COLO668 (cell line): ENCODE data around the gene CXorf49B.
"Not testable (repeated sequence)": the region's sequence is repeated elsewhere in the genome, so short reads cannot be mapped to it uniquely, and the experiment has no call there.

ENCODE experiments used
- DNase-seq: peaks from one replicate; lab custom pipeline; 2025; ENCODE audit not compliant: unreplicated experiment; lab: John Stamatoyannopoulos, UW

Gene CXorf49B

DNA sequence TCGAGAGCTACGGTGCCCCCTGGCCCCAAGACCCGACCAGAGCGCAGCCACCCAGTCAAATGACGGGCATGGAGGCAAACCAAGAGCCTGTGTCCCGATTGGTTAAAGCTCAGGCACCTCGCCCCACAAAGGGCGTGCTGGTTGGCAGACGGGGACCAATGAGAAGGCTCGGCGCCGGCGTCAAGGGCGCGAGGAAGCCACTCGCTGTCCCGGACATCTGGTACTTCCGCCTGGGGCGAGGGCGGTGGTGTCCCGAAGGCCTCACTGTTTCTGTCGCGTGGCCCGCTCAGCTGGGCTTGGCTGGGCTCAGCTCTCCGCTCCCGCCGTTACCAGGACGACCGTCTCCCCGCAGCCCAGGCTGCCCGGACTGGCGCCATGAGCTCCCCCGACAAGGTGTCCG, at the start of gene CXorf49B:
CXorf49B (plus strand) TSS at position 301 of the 400 bp plus-strand sequence; CDS start at position 376, 75 bp downstream.
- not testable (repeated sequence) for DNase-seq

DNA sequence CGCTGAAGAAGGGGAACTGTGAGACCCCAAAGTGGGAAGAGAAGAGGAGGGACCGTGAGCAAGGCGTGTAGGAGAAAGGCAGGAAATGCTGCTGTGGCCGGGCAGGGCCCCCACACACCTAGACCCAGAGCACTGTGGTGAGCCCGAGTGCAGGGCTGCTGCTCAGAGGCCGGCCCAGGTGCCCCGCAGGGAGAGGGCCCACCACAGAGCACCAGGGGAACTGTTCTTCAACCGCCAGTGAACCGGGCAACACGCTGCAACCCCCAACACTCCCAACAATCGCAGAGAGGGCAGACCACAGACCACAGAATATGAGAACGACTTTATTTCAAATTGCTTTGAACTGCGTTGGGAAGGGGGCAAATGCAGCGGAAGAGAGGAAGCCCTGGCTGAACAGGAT, 49.1 kb upstream of the CXorf49B start:
- not testable (repeated sequence) for DNase-seq

GRCh38 chrX:71715551-71715950, 47.6 kb upstream of the CXorf49B start:
- DNase-seq = not testable (repeated sequence)

DNA sequence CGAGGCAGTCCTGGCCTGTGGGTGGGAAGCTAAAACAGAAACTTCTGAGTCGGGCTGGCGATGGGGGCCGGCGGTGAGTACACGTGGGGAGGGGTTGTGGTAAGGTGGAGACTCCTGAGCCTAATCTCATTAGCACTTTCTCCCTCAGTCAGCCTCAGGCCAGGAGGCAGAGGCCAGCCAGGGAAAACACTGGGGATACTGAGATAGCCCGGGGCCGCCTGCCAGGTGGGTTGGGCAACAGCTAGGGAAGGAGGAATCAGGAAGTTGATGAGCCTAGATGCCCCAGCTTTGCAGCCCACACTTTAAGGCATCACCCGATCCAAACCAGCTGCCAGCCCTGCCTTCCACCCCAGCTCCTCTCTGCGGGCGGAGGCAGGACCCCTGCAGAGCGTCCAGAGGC, 46.8 kb upstream of the CXorf49B start:
- DNase-seq = not testable (repeated sequence)

- not testable (repeated sequence) for DNase-seq
These were observed 45.0 kb upstream of the CXorf49B start, which contains the start of gene CXorf49 for GRCh38 chrX:71718185-71718584. CXorf49 (minus strand) TSS chrX:71718285; CDS start chrX:71718151, 134 bp downstream.

DNA sequence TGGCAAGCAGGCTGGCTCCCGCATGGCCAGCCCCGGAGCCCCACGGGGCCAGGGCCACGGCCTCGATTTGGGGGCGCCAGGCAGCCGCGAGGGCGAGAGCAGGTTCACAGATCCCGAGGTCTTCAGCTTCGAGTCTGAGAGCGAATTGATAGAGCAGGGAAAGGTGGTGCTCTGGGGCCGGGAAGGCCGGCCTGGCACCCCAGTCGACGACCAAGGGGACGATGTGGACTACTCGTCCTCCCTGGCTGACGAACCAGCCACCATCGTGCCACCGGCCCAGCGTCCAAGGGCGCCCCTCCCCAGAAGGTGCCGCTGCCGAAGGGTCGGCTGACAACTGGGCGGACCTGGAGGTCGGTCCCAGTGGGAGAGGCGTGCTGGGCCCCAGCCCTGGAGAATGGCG, 44.0 kb upstream of the CXorf49B start:
- not testable (repeated sequence) for DNase-seq

DNA sequence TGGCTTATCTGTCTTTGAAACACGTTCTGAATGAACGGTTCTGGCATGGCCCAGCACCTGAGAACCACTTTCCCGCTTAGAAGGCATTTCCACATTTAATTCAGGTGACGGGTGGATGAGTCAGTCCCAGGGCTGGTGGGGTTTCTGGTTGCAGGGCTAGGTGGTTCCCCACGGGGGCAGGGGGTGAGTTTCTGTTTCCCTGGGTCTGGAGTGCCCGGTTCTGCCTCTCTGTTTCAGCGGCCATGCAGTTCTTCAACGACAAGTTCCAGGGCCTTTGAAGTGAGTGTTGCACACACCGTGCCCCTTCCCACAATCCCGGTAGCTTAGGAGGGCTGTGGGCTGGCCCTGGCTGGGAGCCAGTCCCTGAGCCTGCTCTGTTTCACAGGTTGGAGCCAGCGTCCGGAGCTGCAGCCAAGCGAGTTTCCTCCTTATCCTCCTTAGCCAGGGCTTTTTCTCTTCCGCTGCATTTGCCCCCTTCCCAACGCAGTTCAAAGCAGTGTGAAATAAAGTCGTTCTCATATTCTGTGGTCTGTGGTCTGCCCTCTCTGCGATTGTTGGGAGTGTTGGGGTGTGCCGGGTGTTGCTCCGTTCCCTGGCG, 42.8 kb upstream of the CXorf49B start:
- DNase-seq = not testable (repeated sequence)

DNA sequence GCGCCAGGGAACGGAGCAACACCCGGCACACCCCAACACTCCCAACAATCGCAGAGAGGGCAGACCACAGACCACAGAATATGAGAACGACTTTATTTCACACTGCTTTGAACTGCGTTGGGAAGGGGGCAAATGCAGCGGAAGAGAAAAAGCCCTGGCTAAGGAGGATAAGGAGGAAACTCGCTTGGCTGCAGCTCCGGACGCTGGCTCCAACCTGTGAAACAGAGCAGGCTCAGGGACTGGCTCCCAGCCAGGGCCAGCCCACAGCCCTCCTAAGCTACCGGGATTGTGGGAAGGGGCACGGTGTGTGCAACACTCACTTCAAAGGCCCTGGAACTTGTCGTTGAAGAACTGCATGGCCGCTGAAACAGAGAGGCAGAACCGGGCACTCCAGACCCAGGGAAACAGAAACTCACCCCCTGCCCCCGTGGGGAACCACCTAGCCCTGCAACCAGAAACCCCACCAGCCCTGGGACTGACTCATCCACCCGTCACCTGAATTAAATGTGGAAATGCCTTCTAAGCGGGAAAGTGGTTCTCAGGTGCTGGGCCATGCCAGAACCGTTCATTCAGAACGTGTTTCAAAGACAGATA, 2.4 kb upstream of the CXorf49B start:
- not testable (repeated sequence) for DNase-seq

DNA sequence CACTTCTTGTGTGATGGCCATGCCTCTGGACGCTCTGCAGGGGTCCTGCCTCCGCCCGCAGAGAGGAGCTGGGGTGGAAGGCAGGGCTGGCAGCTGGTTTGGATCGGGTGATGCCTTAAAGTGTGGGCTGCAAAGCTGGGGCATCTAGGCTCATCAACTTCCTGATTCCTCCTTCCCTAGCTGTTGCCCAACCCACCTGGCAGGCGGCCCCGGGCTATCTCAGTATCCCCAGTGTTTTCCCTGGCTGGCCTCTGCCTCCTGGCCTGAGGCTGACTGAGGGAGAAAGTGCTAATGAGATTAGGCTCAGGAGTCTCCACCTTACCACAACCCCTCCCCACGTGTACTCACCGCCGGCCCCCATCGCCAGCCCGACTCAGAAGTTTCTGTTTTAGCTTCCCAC, 1.7 kb downstream of the CXorf49B start:
- DNase-seq = not testable (repeated sequence)

DNA sequence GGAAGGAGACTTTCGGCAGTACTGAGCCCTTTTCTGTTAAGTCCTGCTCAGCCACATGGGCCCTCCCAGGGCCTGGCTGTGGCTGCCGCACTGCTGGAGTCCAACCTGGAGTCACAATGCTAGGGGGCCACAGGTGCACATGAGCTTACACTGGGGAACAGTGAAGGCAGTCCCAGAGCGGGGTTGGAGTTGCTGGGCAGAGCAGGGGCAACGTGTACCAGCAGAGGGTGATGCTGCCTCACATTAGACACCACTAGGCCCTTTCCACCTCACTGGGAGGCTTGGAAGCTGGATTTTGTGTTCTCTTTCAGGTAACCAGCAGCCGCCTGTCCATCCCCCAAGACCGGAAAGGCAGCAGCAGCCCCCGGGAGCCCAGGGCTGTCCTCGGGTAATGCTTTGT, 2.5 kb downstream of the CXorf49B start:
- not testable (repeated sequence) for DNase-seq

DNA sequence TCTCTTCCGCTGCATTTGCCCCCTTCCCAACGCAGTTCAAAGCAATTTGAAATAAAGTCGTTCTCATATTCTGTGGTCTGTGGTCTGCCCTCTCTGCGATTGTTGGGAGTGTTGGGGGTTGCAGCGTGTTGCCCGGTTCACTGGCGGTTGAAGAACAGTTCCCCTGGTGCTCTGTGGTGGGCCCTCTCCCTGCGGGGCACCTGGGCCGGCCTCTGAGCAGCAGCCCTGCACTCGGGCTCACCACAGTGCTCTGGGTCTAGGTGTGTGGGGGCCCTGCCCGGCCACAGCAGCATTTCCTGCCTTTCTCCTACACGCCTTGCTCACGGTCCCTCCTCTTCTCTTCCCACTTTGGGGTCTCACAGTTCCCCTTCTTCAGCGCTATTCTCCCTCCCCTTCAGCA, 4.0 kb downstream of the CXorf49B start:
- not testable (repeated sequence) for DNase-seq

- not testable (repeated sequence) for DNase-seq
These were observed 15.2 kb downstream of the CXorf49B start for GRCh38 chrX:71778322-71778721.

GRCh38 chrX:71782225-71782949, 19.2 kb downstream of the CXorf49B start:
- DNase-seq = not testable (repeated sequence)

DNA sequence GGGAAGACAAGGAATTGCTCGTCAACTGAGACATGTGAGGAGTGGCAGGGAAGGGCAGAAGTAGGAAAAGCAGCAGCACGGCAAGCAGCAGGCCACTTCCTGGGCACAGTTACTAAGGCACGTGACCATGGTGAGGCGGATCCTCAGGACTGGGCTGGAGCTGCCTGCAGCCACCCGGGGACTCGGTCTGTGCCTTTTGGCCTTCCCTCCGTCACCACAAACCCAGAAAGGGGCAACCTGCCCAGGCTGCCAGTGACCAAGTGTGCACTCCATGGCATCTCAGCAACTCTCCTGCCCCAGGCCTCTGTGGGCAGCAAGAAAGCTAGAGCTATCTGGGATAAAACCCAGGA, 19.8 kb downstream of the CXorf49B start:
- not testable (repeated sequence) for DNase-seq

DNA sequence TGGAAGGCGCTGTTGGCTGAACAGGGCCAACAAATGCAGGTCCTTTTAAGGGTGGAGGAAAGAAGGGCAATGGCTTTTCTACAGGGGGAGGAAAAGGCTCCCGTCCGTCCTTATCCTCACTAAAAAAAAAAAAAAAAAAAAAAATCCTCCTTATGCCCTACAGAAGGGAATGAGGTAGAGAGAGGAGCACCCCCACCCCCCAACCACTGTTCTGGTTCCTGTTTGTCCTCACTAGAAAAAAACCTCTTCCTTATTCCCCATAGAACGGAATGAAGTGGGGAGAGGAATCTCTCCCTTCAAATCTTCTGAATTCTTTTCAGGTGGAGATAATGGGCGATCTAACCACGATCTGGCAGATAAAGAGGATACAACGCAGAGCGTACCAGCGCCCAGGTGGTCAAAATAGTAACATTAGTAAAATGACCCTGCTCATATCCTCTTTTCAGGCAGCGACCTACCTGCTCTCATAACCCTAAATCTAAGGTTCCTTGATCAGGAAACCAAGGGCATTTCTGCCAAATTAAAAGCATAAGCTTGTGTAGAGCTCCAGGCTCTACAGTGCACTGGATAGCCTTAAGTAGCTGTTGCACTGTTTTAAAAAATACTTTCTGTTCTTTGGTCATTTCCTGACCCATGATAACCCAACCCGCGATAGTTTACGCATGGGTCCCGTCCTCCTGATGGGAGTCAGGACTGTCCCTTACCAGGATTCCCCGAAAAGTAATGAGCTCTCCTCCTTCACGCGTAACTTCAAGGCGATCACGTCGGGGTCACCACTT, 20.6 kb downstream of the CXorf49B start:
- not testable (repeated sequence) for DNase-seq

- not testable (repeated sequence) for DNase-seq
These were observed 21.3 kb downstream of the CXorf49B start for GRCh38 chrX:71784348-71784983.

GRCh38 chrX:71806450-71806849, 43.3 kb downstream of the CXorf49B start:
- not testable (repeated sequence) for DNase-seq

GRCh38 chrX:71809886-71810285, 46.7 kb downstream of the CXorf49B start:
- DNase-seq = no peak

GRCh38 chrX:71814123-71814912, 51.2 kb downstream of the CXorf49B start:
- DNase-seq = no peak
